Activated CD4-positive, alpha-beta T cell treated with anti-CD3 and anti-CD28 coated beads, Interleukin-2, amount 50 U/mL, for 4 hours (primary cell): ENCODE measurements around the gene NME4.
"Not testable (repeated sequence)": the region's sequence is repeated elsewhere in the genome, so short reads cannot be mapped to it uniquely, and the experiment has no call there.

Experiments used
- DNase-seq, 2 experiments: peaks; one replicate each; pipeline ENCODE4 v3.0.0-alpha.2; 2020

The NME4 gene

GRCh38 chr16:399340-400019 lies 2.5 kb downstream of the NME4 start:
- DNase-seq = no peak

- DNase-seq = no peak
These were observed 3.1 kb downstream of the NME4 start for GRCh38 chr16:400061-400591.

- DNase-seq = peak; percentile 99
These were observed 4.7 kb downstream of the NME4 start, which contains the start of gene DECR2 for GRCh38 chr16:401468-402348. Gene DECR2, plus strand, starts transcription at chr16:401885. Its CDS starts 79 bp downstream, at chr16:401964.

- no peak for DNase-seq
These were observed 8.0 kb downstream of the NME4 start for GRCh38 chr16:404971-405486.

GRCh38 chr16:405548-406506 lies 8.8 kb downstream of the NME4 start:
- DNase-seq = no peak

GRCh38 chr16:407253-407652 lies 10.3 kb downstream of the NME4 start:
- no peak for DNase-seq

GRCh38 chr16:410516-411178 lies 13.6 kb downstream of the NME4 start:
- DNase-seq = no peak

- DNase-seq = no peak
These were observed 14.7 kb downstream of the NME4 start for GRCh38 chr16:411576-412265.

- no peak for DNase-seq
These were observed 17.6 kb downstream of the NME4 start for GRCh38 chr16:414395-415169.

GRCh38 chr16:415170-415498 lies 18.1 kb downstream of the NME4 start:
- DNase-seq = not testable (repeated sequence)

- not testable (repeated sequence) for DNase-seq
These were observed 25.2 kb downstream of the NME4 start for GRCh38 chr16:422179-422578.

- no peak for DNase-seq
These were observed 27.1 kb downstream of the NME4 start for GRCh38 chr16:424033-424622.

GRCh38 chr16:424623-425081 lies 27.7 kb downstream of the NME4 start:
- no peak for DNase-seq

GRCh38 chr16:425082-425718 lies 28.2 kb downstream of the NME4 start, which contains the start of gene RAB11FIP3:
Gene RAB11FIP3, plus strand, starts transcription at chr16:425649. Its CDS starts 358 bp downstream, at chr16:426007.
- peak; percentile 77 for DNase-seq

GRCh38 chr16:425740-426114 lies 28.7 kb downstream of the NME4 start:
- DNase-seq = peak in 1 of 2 experiments; percentile 20

GRCh38 chr16:426115-426905 lies 29.3 kb downstream of the NME4 start:
- no peak for DNase-seq

- no peak for DNase-seq
These were observed 29.9 kb downstream of the NME4 start for GRCh38 chr16:426906-427249.

GRCh38 chr16:427250-427649 lies 30.3 kb downstream of the NME4 start:
- DNase-seq = no peak

- DNase-seq = no peak
These were observed 33.9 kb downstream of the NME4 start for GRCh38 chr16:430904-431303.
